ENCODE results near the gene ZBTB32. TPM values are rescaled to one million over a fixed set of nuclear protein-coding genes. Genes with fewer than 3 reads are reported as not detected.

Gene ZBTB32
- polyA plus RNA-seq, 3 donors: 0.21 to 0.62 (median 0.30) TPM

DNA sequence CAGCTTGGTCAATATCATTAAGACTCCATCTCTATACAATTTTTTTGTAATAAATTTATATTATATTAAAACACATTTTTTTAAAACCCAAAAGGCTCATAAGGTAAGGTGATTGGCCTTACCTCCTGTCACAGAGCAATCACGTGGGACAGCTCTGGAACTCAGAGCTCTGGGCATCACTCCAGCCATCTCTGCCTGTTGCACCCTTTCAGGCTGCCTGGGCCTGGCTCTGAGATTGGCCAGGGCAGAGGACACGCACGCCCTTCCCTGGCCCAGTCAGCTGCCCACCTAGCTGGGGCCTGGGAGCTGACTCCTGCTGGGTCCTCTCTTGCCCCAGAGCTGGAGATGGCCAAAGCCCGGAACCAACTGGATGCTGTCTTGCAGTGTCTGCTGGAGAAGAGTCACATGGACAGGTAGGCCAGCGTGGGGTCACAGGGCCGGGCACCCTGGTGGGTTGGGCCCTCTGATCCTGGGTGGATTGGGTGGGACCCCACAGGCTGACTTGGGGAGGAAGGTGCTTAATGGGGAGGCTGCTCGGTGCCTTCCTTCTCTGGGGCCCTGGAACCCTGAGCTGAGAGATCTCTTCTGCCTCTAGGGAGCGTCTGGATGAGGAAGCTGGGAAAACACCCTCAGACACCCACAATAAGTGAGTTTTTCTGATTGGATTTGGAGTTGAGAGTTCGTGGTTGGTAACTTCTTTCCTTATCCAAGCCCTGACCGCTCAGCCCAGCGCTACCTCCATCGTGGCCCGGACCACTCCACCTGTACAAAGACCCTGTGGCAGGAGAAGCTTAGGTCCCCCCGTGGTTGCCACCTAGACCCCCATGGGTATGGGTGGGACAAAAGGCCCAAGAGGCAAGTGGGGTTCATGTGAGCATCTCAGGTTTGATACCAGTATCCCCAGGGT is 47.7 kb downstream of the ZBTB32 start:
- no peak for DNase-seq

DNA sequence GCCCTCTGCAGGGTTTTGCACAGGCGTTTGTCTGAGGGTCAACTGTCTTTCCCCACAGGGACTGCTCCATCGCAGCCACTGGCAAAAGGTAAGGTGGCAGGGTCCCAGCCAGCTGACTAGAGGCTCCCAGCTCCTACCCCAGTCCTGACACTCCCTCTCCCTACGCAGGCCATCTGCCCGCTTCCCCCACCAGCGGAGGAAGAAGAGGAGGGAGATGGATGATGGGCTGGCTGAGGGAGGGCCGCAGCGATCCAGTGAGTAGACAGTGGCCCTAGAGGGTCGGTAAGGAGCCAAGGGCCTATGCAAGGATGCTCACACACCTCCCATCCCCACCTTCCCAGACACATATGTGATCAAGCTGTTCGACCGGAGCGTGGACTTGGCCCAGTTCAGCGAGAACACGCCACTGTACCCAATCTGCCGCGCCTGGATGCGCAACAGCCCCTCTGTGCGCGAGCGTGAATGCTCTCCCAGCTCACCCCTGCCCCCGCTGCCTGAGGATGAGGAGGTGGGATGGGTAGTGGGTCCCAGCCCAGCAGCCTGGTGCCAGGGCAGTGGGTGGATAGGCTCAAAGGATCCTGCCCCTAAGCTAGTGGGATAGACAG is 48.5 kb downstream of the ZBTB32 start:
- no peak for DNase-seq

DNA sequence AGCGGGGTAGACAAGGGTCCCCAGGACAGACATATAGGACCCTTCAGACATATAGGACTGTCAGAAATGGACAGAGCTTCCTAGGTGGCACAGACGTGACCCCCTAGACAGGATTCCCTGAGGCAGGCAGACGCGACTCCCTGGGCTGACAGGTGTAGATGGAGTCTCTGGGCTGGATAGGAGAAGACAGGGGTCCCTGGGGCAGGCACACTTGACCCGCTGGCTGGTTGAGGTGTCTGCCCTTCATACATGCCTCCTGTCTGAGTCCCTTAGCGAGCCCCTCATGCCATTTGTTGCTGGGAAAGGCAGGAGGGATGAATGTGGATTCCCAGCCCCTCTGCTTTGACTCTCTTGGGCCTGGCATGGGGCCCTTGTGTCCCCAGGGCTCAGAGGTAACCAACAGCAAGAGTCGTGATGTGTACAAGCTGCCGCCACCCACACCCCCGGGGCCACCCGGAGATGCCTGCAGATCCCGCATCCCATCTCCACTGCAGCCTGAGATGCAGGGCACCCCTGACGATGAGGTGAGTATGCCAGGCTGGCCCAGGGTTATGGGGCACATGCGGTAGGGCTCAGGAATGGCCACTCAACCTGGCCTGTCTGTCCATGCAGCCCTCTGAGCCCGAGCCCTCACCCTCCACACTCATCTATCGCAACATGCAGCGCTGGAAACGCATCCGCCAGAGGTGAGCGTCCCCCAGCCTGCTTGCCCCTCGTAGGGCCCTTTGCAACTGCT is 49.4 kb downstream of the ZBTB32 start:
- DNase-seq: no peak

DNA sequence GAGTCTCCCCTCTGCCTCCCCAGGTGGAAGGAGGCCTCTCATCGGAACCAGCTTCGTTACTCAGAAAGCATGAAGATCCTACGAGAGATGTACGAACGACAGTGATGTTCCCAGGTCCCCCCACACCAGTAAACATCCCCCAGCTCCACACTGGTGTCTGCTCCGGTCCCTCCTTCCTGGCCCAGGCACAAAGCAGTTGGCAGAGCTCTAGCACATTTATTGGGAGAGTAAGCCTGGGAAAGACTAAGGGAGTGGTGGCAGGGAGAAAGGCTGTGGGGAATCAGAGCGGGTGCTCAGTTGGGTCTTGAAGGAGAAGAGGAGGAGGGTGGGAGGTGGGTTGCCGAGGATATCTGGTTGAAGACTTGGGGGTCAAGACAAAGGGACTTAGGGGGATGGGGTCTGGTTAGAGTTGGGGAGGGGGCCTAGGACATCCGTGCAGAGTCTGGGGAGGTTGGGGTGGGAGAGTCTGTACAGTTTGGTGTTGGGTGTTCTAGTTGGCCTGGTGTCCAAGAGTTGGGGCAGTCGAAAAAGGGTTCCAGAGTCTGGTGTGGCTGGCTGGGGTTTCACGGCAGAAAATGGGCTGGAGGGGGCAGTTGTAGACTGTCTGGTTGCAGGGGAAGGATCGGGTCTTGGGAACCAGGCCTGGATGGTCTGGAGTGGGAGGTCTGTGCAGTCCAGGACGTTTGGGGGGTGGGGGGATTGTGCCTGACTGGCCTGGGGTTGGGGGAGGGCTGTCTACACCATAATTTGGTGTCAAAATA is 50.2 kb downstream of the ZBTB32 start:
- DNase-seq: no peak

DNA sequence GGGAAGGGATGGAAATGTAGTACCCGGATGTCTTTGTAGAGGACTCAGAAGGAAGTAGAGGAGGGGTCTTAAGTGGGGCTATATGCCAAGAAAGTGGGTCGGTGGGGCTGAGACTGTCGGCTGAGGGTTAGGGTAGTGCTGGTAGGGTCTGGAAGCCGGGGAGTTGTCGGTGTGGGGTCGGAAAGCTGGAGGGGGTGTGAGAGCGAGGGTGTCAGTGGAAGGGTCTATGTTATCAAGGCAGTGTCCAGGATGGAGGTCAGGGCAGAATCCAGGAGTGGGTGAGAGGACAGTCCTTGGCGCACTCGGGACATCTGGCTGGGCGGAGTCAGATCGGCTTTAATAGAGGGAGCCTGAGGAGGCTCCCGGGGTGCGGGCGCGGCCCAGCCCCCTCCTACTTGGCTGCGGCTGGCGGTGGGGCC is 50.8 kb downstream of the ZBTB32 start:
- no peak for DNase-seq

DNA sequence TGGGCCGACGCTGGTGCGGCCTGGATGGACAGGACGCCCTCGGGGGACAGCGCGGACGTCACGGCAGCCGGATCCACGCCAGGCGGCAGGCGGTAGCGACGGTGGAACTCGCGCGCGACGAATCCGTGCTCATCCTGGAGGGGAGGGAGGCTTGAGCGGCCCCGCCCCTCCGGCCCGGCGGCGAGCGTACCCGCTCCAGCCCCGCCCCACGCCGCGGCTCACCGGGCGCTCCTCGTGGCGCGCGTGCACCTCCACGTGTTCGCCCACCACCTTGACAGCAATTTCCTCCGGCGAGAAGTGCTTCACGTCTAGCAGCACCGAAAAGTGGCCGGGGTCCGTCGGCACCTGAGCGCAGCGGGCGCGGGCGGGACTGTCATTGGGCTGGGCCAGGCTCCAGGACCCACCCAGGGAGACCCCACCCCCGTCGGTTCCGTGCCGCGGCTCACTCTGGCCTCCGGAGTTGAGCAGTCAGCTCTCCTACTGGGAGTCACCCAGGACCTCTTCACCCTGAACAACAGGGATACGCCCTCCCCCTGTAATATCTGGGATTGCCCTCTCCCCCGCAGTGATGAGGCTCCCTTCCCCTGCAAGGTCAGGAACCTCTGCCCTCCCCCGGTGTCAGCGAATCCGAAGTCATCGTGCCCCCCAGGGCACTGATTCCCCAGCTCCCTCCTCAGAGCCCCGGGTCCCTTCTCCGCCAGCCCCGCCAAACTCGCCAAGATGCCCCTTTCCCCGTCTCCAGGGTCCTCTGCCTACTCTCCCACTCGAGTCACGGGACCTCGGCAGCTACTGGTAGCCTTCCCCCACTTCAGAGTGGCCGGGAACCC is 51.4 kb downstream of the ZBTB32 start:
- DNase-seq: no peak

DNA sequence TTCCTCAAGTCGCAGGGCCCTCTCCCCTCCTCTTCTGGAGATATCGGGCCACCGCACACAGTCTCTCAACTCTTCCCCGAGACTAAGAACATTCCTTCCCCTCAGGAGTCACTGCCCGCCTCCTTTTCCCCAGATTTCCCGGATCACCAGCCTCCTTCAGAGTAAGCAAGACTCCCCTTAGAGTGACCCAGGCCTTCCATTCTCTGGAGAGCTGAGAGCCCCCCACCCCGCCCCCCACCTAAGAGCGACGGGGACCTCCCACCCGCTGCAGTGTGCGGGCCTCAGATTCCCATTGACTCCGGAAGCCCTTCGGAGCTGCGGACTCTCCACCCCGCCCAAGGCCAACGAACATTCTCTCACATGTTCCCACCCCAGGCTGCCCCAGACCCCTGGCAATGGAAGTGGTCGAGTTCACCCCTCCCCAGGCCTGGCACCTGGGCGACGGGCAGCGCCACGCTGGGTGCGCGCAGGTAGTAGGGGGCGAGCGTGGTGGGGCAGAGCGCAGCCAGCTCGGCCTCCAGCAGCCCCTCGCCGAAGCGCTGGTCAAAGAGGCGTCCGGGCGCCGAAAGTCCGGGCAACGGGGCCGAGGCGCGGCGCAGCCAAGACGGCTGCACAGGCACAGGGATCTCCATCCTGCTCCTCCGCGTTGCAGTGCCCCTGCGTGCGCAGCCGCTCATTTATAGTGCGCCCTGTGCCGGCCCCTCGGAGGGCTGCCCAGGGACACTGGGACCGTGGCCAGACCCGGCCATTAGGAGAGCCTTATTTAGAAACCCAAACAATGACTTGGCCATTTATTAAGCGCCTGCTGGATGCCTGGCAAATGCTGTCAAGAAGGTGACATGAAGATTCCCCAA is 52.2 kb downstream of the ZBTB32 start, which contains the start of gene HSPB6:
Gene HSPB6, minus strand, starts transcription at position 653 of the 854 bp plus-strand sequence. Its CDS starts 21 bp downstream, at position 632.
- no peak for DNase-seq

DNA sequence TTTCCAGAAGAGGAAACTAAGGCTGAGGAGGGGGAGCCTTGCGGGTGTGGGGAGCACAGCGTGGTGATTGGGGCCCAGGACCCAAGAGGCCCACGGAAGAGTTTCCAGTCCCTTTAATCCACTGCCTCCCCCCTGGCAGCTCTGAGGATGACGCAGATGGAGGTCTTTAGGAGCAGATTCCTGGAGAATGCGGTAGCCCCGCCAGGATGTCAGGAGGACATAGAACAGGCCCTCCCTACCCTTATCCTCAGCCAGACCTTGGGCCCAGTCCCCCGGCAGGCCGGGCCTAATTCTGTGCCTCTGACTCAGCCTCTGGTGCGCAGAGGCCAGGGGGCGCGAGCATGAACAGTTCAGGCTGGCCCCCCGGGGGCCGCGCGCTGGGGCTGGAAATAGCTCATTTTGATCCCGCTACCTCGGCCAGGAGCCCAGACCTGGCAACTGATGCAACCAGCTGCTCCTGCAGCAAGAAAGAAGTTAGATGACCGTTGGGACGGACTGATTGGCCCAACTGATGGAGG is 52.9 kb downstream of the ZBTB32 start:
- no peak for DNase-seq

DNA sequence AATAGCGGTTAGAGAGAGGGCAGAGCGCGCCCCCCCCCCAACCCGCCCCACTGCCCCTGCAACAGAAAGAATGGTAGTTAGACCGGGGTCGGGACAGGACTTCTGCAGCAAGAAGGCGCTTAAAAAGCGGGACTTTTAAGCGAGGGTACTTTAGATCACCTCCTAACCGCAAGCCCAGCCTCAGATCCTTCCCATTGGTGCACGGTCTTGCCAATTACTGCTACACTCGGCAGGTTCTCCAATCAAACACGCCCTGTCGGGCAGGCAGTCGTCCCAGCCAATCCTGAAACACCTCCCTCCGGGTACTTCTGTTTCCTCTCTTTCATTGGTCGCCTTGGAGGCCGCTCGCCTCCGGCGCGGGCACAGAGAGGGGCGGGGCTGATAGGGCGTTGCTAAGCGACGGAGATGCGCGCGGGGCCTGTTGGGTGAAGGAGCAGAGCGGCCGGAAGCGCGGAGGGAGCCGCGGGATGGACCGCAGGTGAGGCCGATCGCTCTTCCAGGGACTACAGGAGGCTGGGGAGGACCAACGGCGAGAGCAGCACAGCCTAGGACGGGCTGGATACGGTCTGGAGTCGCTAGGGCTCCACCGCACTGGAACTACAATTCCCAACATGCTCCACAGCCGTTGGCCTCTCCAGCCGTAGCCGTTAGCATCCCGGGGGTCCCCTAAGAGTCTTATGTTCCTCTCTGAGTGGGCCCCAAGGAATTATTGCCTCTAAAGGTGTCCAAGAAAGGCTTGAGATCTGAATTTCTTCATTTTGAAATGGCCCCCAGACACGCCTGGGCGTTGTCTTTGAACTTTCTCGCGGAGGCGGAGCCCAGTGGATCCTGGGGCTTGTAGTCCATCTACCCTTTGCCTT is 53.6 kb downstream of the ZBTB32 start, which contains the start of gene PROSER3:
Gene PROSER3, plus strand, starts transcription at position 428 of the 860 bp plus-strand sequence. Its CDS starts 40 bp downstream, at position 468.
- peak; percentile 99 for DNase-seq

DNA sequence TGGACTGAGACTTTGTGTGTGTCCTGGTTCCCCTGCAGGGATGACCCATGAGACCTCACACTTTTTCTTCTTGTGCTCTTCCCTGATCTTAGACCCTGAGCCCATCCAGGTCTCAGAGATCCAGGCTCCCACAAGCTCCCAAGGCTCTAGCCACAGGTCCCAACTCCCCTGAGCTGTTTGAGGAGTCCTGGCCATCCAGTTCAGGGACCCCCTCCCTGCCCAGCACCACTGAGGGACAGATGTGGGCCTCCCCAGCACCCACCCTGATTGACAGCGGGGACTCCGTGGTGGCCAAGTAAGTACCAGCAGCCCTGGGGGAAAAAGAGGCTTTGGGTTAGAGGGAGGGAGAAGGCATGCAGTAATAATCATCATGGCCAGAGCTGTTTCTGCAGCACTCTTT is 55.3 kb downstream of the ZBTB32 start:
- DNase-seq: no peak

DNA sequence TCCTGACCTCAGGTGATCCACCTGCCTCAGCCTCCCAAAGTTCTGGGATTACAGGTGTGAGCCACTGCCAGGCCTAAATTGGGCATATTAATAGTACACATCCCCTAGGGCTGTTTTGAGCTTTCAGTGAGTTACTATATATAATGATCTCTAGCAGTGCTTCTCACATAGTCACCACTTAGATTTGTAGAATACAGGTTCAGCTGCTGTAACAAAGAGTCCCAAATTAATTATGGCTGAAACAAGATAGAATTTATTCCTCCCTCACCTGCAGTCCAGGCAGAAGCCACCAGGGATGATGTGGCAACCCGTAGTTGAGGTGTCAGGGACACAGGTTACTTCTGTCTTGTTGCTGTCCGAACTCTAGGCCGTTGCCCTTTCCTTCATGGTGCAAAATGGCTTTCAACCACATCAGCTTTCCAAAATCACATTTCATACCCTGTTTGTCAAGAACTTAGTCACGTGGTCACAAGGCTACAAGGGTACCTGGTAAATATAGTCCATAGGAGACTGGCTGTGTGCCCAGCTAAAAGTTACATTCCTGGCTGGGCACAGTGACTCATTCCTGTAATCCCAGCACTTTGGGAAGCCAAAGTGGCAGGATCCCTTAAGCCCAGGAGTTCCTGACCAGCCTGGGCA is 56.5 kb downstream of the ZBTB32 start:
- DNase-seq: no peak

DNA sequence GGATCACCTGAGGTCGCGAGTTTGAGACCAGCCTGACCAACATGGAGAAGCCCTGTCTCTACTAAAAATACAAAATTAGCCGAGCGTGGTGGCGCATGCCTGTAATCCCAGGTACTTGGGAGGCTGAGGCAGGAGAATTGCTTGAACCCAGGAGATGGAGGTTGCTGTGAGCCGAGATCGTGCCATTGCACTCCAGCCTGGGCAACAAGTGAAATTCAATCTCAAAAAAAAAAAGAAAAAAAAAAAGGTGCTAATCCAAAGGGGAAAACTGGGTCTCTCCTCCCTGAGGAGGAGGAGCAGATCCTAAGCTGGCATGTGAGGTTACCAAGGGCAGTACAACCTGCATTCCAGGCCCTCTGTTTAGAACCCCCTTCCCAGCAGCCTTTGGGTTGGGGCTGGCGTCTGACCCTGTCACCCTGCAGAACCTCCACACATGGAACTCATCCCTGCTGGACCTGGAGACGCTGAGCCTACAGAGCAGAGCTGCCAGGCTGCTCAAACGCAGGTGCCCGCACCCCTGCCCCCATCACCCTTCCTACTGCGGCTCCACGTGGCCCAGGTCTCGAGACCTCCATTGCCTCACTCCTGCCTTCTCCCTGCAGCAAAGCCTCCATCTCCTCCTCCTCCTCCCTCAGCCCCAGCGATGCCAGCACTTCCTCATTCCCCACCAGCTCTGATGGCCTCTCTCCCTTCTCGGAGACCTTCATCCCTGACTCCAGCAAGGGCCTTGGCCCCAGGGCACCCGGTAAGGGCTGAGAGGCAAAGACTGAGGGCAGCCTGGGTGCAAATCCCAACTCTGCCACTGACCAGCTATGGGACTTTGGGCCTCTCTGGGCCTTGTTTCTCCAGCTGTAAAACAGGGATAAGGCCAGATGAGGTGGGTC is 60.3 kb downstream of the ZBTB32 start:
- no peak for DNase-seq

Data from renal pelvis (tissue), 4 donors.